SU-DHL-6 (cell line): Measurements from ENCODE around the gene SLC24A3.

ENCODE experiments used
- H2AFZ ChIP-seq: fragments of 200-600 bp; sonication (generic); 2 replicates; pipeline ENCODE4 v1.6.1; 2014; ENCODE audit warnings: low read depth, mild to moderate bottlenecking, moderate library complexity, mixed read lengths, antibody characterized with exemption, low read length; ENCODE audit not compliant: severe bottlenecking
- H3F3A ChIP-seq: fragments of 200-600 bp; shearing (Covaris generic); 2 replicates; pipeline ENCODE4 v1.6.0; 2016; ENCODE audit warnings: antibody characterized with exemption, mild to moderate bottlenecking; ENCODE audit not compliant: insufficient read depth
- H3K27ac ChIP-seq: fragments of 200-600 bp; sonication (generic); 2 replicates; pipeline ENCODE4 v1.5.1; 2016; ENCODE audit warnings: low read depth, mild to moderate bottlenecking, low read length, moderate library complexity, mixed read lengths
- H3K27me3 ChIP-seq: fragments of 200-600 bp; sonication (generic), shearing (Covaris generic); 2 replicates; pipeline ENCODE4 v1.6.0; 2014; ENCODE audit warnings: mild to moderate bottlenecking, low read length
- H3K36me3 ChIP-seq: fragments of 200-600 bp; sonication (generic); 2 replicates; pipeline ENCODE4 v1.6.1; 2014; ENCODE audit warnings: mild to moderate bottlenecking, low read length, mixed read lengths
- H3K4me2 ChIP-seq: fragments of 300-600, 200-600 bp; shearing (Covaris generic), sonication (generic); 2 replicates; pipeline ENCODE4 v1.6.0; 2014; ENCODE audit warnings: low read length, low read depth, mild to moderate bottlenecking; ENCODE audit not compliant: poor library complexity, severe bottlenecking
- H3K4me3 ChIP-seq: fragments of 200-600 bp; sonication (generic); 2 replicates; pipeline ENCODE4 v1.5.1; 2014; ENCODE audit warnings: antibody characterized with exemption, low read length, mild to moderate bottlenecking, mixed read lengths; ENCODE audit not compliant: insufficient read depth, poor library complexity, severe bottlenecking
- H3K79me2 ChIP-seq: fragments of 200-600 bp; sonication (generic); 2 replicates; pipeline ENCODE4 v1.6.1; 2014; ENCODE audit warnings: mild to moderate bottlenecking, low read length, moderate library complexity; ENCODE audit not compliant: insufficient read depth
- H3K9ac ChIP-seq: fragments of 200-600 bp; sonication (generic); 2 replicates; pipeline ENCODE4 v1.7.0; 2014; ENCODE audit warnings: mild to moderate bottlenecking, low read length
- H3K9me2 ChIP-seq: fragments of 200-600 bp; sonication (generic); replicated peaks from 2 replicates; pipeline ENCODE4 v1.6.1; 2014; ENCODE audit warnings: low read length; ENCODE audit not compliant: insufficient read depth
- H3K9me3 ChIP-seq: fragments of 200-600 bp; sonication (generic); 2 replicates; pipeline ENCODE4 v1.6.1; 2014; ENCODE audit warnings: low read length, mixed read lengths; ENCODE audit not compliant: insufficient read depth
- H4K20me1 ChIP-seq: fragments of 200-600 bp; sonication (generic); 2 replicates; pipeline ENCODE4 v1.6.1; 2014; ENCODE audit warnings: low read depth, mild to moderate bottlenecking, antibody characterized with exemption, low read length, moderate library complexity, mixed read lengths
- CTCF ChIP-seq: fragments of 200-600 bp; sonication (generic); IDR thresholded peaks from one replicate; pipeline ENCODE4 v1.5.1; 2017; ENCODE audit warnings: antibody characterized with exemption, mild to moderate bottlenecking, low read length, moderate library complexity; ENCODE audit not compliant: insufficient read depth, poor library complexity, severe bottlenecking
- EZH2phosphoT487 ChIP-seq: fragments of 200-600 bp; sonication (generic), shearing (Covaris generic); conservative IDR thresholded peaks from 2 replicates; pipeline ENCODE4 v1.6.1; 2018; ENCODE audit warnings: mild to moderate bottlenecking, antibody characterized with exemption, low read length, moderate library complexity, mixed read lengths

SLC24A3 gene

GRCh38 chr20:19249106-19249879, 36.9 kb downstream of the SLC24A3 start:
- Histone ChIP-seq H3K9me3 (no peaks in the 10 kb centered on the region), H3K4me2 (no peak overlapping the region), H3F3A (no peaks in the 10 kb centered on the region), H4K20me1 (no peaks in the 10 kb centered on the region), H3K27ac (no peak overlapping the region), H2AFZ (no peak overlapping the region), H3K9ac (no peak overlapping the region), H3K9me2 (no peaks in the 10 kb centered on the region), H3K79me2 (no peaks in the 10 kb centered on the region), H3K27me3 (no peaks in the 10 kb centered on the region), H3K4me3 (no peak overlapping the region), H3K36me3 (no peaks in the 10 kb centered on the region)
- TF ChIP-seq CTCF = no peak
- no peak for TF ChIP-seq EZH2phosphoT487

GRCh38 chr20:19250346-19250745, 37.9 kb downstream of the SLC24A3 start:
- H3K79me2 ChIP-seq = no peaks in the 10 kb centered on the region
- TF ChIP-seq EZH2phosphoT487 = no peak
- no peak for TF ChIP-seq CTCF
- H3K9me3 ChIP-seq = no peaks in the 10 kb centered on the region
- H4K20me1 ChIP-seq = no peaks in the 10 kb centered on the region
- H3K27ac ChIP-seq = no peak overlapping the region
- H2AFZ ChIP-seq = no peak overlapping the region
- H3F3A ChIP-seq = no peaks in the 10 kb centered on the region
- no peak overlapping the region for H3K9ac ChIP-seq
- H3K36me3 ChIP-seq = no peaks in the 10 kb centered on the region
- no peaks in the 10 kb centered on the region for H3K9me2 ChIP-seq
- H3K4me2 ChIP-seq = no peak overlapping the region
- H3K4me3 ChIP-seq = no peak overlapping the region
- H3K27me3 ChIP-seq = no peaks in the 10 kb centered on the region

GRCh38 chr20:19251506-19251905, 39.1 kb downstream of the SLC24A3 start:
- Histone ChIP-seq H3K27ac (no peak overlapping the region), H3K9me3 (no peaks in the 10 kb centered on the region), H3K36me3 (no peaks in the 10 kb centered on the region), H3K9me2 (no peaks in the 10 kb centered on the region), H3K4me2 (no peak overlapping the region), H4K20me1 (no peaks in the 10 kb centered on the region), H3F3A (no peaks in the 10 kb centered on the region), H3K79me2 (no peaks in the 10 kb centered on the region), H3K4me3 (no peak overlapping the region), H2AFZ (no peak overlapping the region), H3K9ac (no peak overlapping the region), H3K27me3 (no peaks in the 10 kb centered on the region)
- TF ChIP-seq EZH2phosphoT487 = no peak
- TF ChIP-seq CTCF = no peak
